ENCODE data around the gene HHIPL1. TPM values are rescaled to one million over a fixed set of nuclear protein-coding genes. Genes with fewer than 3 reads are reported as not detected.

The HHIPL1 gene
- total RNA-seq, 2 experiments from 2014 or later = 0.07 TPM; not detected in 1

GRCh38 chr14:99674776-99675381, 29.9 kb downstream of the HHIPL1 start:
- POLR2A ChIA-PET = no interaction called here
- ATAC-seq (no peak), DNase-seq (no peak)
- intact Hi-C loops (cut with DNase I, micrococcal nuclease) = no loop called here
- no peak overlapping the region for H3K4me3 Mint-ChIP-seq
- no peak overlapping the region for H3K27ac Mint-ChIP-seq
- H3K4me1 Mint-ChIP-seq = no peaks in the 10 kb centered on the region
- peaks cover 5% of the 10 kb centered on the region for H3K27me3 Mint-ChIP-seq
- CTCF ChIA-PET = no interaction called here
- no peaks in the 10 kb centered on the region for H3K36me3 Mint-ChIP-seq (ENCODE audit: low read depth)
- peaks cover 5% of the 10 kb centered on the region for H3K9me3 Mint-ChIP-seq (ENCODE audit: low read depth)

DNA sequence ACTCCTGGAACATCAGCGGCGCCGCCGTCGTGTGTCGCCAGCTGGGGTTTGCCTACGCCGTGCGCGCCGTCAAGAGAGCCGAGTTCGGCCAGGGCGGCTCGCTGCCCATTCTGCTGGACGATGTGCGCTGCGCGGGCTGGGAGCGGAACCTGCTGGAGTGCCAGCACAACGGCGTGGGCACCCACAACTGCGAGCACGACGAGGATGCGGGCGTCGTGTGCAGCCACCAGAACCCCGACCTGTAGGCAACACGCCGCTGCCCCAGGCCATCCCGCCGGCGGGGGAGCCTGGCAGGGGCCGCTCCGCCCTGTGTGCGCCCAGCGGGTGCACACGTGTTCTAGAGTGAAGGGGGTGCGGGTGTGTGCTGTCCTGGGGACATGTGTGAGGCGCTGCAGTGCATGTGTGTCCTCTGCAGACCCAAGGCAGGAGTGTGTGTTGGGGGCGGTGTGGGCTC, 30.5 kb downstream of the HHIPL1 start:
- H3K4me3 Mint-ChIP-seq = no peak overlapping the region
- ChIA-PET POLR2A (no interaction called here), CTCF (no interaction called here)
- H3K27me3 Mint-ChIP-seq = peaks cover 5% of the 10 kb centered on the region
- H3K4me1 Mint-ChIP-seq = no peaks in the 10 kb centered on the region
- no peaks in the 10 kb centered on the region for H3K36me3 Mint-ChIP-seq (ENCODE audit: low read depth)
- no peak overlapping the region for H3K27ac Mint-ChIP-seq
- DNase-seq (no peak), ATAC-seq (no peak)
- intact Hi-C loops (cut with DNase I, micrococcal nuclease) = no loop called here
- peaks cover 5% of the 10 kb centered on the region for H3K9me3 Mint-ChIP-seq (ENCODE audit: low read depth)

DNA sequence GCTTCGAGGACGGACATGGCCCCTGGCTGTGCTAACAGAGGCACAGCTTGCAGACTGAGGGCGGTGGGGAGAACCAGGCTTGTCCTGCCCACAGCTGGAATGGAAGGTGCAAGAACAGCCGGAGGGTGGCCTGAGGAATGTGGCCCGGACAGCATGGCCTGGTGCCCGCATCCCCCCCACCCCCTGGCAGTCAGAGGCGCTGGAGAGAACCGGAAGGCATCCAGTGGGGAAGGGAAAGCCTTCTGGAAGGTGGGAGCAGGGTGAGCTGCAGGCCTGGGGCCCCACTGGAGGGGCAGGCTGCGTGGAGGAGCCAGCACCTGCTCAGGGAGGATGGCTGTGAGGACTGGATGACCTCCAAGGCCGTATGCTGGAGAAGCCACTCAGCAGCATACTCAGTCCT, 31.0 kb downstream of the HHIPL1 start:
- no peaks in the 10 kb centered on the region for H3K36me3 Mint-ChIP-seq (ENCODE audit: low read depth)
- H3K27ac Mint-ChIP-seq = no peak overlapping the region
- peaks cover 5% of the 10 kb centered on the region for H3K27me3 Mint-ChIP-seq
- POLR2A ChIA-PET = no interaction called here
- CTCF ChIA-PET = no interaction called here
- ATAC-seq (no peak), DNase-seq (no peak)
- no peak overlapping the region for H3K4me3 Mint-ChIP-seq
- no peaks in the 10 kb centered on the region for H3K4me1 Mint-ChIP-seq
- intact Hi-C loops (cut with DNase I, micrococcal nuclease) = no loop called here
- peaks cover 5% of the 10 kb centered on the region for H3K9me3 Mint-ChIP-seq (ENCODE audit: low read depth)

DNA sequence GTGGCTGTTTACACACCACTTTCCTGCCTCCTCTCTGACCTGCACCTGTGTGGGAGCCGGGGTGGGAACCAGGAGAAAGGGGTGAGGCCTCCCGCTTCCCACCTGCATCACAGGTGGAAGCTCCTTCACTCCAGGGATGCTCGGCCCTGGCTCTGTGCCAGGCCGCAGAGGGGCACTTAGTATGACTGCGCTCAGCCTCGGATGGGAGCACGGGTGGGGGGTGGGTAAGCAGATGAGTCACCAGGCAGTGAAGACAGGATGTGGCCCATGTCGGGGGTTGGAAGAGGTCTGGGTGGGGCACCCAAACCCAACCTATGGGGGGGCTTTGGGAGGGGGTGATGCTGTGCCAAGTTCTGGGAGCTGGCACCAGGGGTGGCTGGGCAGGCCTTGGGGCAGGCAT, 31.7 kb downstream of the HHIPL1 start:
- CTCF ChIA-PET = interaction anchor here (0.7 to 1.4 kb wide), 2 partner anchors 11 to 212 kb away, joined by 3 read pairs; no protein-coding TSS in a partner anchor
- no peaks in the 10 kb centered on the region for H3K36me3 Mint-ChIP-seq (ENCODE audit: low read depth)
- H3K4me1 Mint-ChIP-seq = no peaks in the 10 kb centered on the region
- POLR2A ChIA-PET = no interaction called here
- ATAC-seq (no peak), DNase-seq (no peak)
- peaks cover 2% of the 10 kb centered on the region for H3K27me3 Mint-ChIP-seq
- intact Hi-C loops (cut with DNase I, micrococcal nuclease) = no loop called here
- H3K27ac Mint-ChIP-seq = no peak overlapping the region
- peaks cover 5% of the 10 kb centered on the region for H3K9me3 Mint-ChIP-seq (ENCODE audit: low read depth)
- H3K4me3 Mint-ChIP-seq = no peak overlapping the region

- Mint-ChIP-seq H3K4me3 (no peak overlapping the region), H3K9me3 (ENCODE audit: low read depth) (peaks cover 5% of the 10 kb centered on the region), H3K4me1 (no peaks in the 10 kb centered on the region), H3K36me3 (ENCODE audit: low read depth) (no peaks in the 10 kb centered on the region), H3K27ac (no peak overlapping the region), H3K27me3 (peaks cover 2% of the 10 kb centered on the region)
- CTCF ChIA-PET = interaction anchor here (0.7 to 1.4 kb wide), 3 partner anchors 10 to 211 kb away, joined by 3 read pairs; no protein-coding TSS in a partner anchor
- ATAC-seq = no peak
- POLR2A ChIA-PET = no interaction called here
- DNase-seq = no peak
- intact Hi-C loops (cut with DNase I, micrococcal nuclease) = no loop called here
Measured at GRCh38 chr14:99677231-99678140, 32.6 kb downstream of the HHIPL1 start.

GRCh38 chr14:99678198-99678597, 33.3 kb downstream of the HHIPL1 start:
- ATAC-seq (no peak), DNase-seq (no peak)
- no peak overlapping the region for H3K27ac Mint-ChIP-seq
- peaks cover 2% of the 10 kb centered on the region for H3K27me3 Mint-ChIP-seq
- intact Hi-C loops (cut with DNase I, micrococcal nuclease) = no loop called here
- no peaks in the 10 kb centered on the region for H3K36me3 Mint-ChIP-seq (ENCODE audit: low read depth)
- ChIA-PET CTCF (interaction anchor here (1.2 to 1.4 kb wide), 2 partner anchors 9 to 52 kb away, joined by 3 read pairs; no protein-coding TSS in a partner anchor), POLR2A (no interaction called here)
- H3K4me1 Mint-ChIP-seq = peaks cover 2% of the 10 kb centered on the region
- H3K4me3 Mint-ChIP-seq = no peak overlapping the region
- peaks cover 5% of the 10 kb centered on the region for H3K9me3 Mint-ChIP-seq (ENCODE audit: low read depth)

DNA sequence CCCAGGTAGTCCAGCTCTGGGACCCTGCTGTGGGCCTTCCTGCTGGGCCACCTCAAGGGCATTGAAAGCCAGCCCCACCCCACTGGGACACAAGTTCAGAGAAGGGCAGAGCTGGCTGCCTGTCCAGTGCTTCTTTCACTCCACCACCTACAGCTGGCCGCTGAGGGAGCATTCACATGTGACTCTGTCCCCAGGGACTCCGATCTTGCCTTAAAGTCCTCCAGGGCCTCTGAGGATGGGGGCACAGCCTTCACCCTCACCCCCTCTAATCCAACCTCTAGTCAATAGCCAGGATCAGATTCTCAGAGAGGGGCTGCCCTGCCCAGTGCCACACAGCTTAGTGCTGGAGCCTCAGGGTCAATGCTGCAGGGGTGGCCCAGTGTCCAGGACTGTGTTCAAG, 34.2 kb downstream of the HHIPL1 start:
- H3K27ac Mint-ChIP-seq = no peak overlapping the region
- peaks cover under 1% of the 10 kb centered on the region for H3K27me3 Mint-ChIP-seq
- ChIA-PET POLR2A (no interaction called here), CTCF (no interaction called here)
- ATAC-seq = no peak
- peaks cover 5% of the 10 kb centered on the region for H3K9me3 Mint-ChIP-seq (ENCODE audit: low read depth)
- intact Hi-C loops (cut with DNase I, micrococcal nuclease) = no loop called here
- no peaks in the 10 kb centered on the region for H3K36me3 Mint-ChIP-seq (ENCODE audit: low read depth)
- no peak for DNase-seq
- no peak overlapping the region for H3K4me3 Mint-ChIP-seq
- H3K4me1 Mint-ChIP-seq = peaks cover 2% of the 10 kb centered on the region

GRCh38 chr14:99679543-99679942, 34.6 kb downstream of the HHIPL1 start:
- intact Hi-C loops (cut with DNase I, micrococcal nuclease) = no loop called here
- Mint-ChIP-seq H3K27me3 (no peaks in the 10 kb centered on the region), H3K27ac (no peak overlapping the region), H3K4me3 (no peak overlapping the region), H3K9me3 (ENCODE audit: low read depth) (peaks cover 5% of the 10 kb centered on the region), H3K36me3 (ENCODE audit: low read depth) (no peaks in the 10 kb centered on the region), H3K4me1 (peaks cover 2% of the 10 kb centered on the region)
- ChIA-PET CTCF (interaction anchor here (0.7 to 0.8 kb wide), 2 partner anchors 18 to 127 kb away, joined by 3 read pairs; no protein-coding TSS in a partner anchor), POLR2A (no interaction called here)
- ATAC-seq = no peak
- no peak for DNase-seq

DNA sequence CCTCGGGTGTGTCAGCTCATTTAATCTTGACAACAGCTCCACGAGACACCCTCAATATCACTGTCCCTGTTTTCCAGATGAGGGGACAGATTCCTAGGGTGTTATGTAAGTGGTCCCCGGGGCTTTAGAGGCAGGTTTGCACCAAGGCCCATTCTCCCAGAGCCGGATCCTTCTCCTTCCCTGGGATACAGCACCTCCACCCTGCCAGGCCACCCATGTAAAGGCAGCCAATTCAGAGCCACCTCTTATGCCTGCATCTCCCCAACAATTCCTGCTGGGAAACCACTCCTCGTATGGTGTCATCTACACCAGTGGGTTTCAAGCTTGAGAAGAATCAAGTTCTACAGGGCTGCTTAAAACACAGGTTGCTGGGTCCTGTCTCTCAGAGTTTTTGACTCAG, 35.1 kb downstream of the HHIPL1 start:
- CTCF ChIA-PET = interaction anchor here (0.6 to 0.8 kb wide), 3 partner anchors 18 to 194 kb away, joined by 3 read pairs; no protein-coding TSS in a partner anchor
- intact Hi-C loops (cut with DNase I, micrococcal nuclease) = loop anchor here in 1 of 2 experiments (10.0 kb wide), 1 partner anchor 695 kb away; the partner anchor contains the start of gene WDR25
- Mint-ChIP-seq H3K9me3 (ENCODE audit: low read depth) (peaks cover 5% of the 10 kb centered on the region), H3K4me3 (no peak overlapping the region), H3K27ac (no peak overlapping the region), H3K4me1 (peaks cover 2% of the 10 kb centered on the region), H3K36me3 (ENCODE audit: low read depth) (no peaks in the 10 kb centered on the region), H3K27me3 (no peaks in the 10 kb centered on the region)
- ATAC-seq = no peak
- POLR2A ChIA-PET = no interaction called here
- DNase-seq = no peak

DNA sequence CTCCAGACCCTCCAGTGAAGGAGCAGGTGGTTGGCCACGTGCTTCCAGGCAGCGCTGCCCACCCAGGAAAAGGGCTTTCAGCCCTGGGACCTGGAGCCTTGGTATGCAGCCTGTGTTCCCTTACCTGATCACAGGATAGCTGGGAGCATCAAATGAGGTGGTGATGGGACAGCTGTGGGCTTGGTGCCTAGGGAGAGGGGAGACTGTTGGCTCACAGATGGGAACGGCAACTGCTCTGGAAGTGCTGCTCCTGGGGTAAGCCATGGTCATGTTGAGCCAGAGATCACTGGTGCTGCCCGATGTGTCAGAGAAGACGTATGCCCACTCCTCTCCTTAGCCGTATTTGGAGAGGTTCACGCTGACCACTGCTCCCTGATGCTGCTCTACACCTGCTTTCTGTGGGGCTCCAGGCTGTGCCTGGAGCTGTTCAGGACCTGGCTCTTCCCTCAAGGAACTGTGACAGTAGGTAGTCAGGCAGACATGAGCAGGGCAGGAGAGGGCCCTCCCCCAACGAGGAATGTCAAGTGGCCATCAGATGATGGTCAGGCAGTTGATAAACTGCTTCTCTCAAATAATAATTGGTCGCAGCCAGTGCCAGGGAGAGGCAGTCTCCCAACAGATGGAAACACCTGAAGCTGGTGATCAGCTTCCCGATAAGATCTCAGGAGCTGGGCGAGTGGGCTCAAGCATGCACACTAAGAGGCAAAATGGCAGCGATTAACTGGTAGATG, 36.3 kb downstream of the HHIPL1 start:
- H3K4me1 Mint-ChIP-seq = peaks cover 2% of the 10 kb centered on the region
- ChIA-PET CTCF (interaction anchor here (0.8 to 1.2 kb wide), 3 partner anchors 12 to 247 kb away, joined by 3 to 5 read pairs (median 3); no protein-coding TSS in a partner anchor), POLR2A (no interaction called here)
- DNase-seq (no peak), ATAC-seq (no peak)
- no peaks in the 10 kb centered on the region for H3K36me3 Mint-ChIP-seq (ENCODE audit: low read depth)
- H3K4me3 Mint-ChIP-seq = no peak overlapping the region
- intact Hi-C loops (cut with DNase I, micrococcal nuclease) = loop anchor here in 1 of 2 experiments (10.0 kb wide), 1 partner anchor 694 kb away; the partner anchor contains the start of gene WDR25
- no peak overlapping the region for H3K27ac Mint-ChIP-seq
- peaks cover 4% of the 10 kb centered on the region for H3K27me3 Mint-ChIP-seq
- peaks cover 5% of the 10 kb centered on the region for H3K9me3 Mint-ChIP-seq (ENCODE audit: low read depth)

DNA sequence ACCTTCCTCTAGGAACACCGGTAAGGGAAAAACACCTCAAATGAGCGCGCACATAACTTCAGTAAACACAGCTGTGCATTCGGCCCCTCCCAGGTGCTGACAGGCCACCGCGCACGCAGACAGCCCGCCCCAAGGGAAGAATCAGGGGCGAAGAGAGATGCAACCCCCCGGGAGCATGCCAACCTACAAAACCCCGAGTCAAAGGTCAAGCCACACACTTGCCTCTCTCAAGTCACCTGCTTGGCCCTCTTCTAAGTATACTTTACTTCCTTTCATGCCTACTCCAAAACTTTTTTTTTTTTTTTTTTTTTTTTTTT, 36.9 kb downstream of the HHIPL1 start:
- intact Hi-C loops (cut with DNase I, micrococcal nuclease) = loop anchor here (1.0 to 10.0 kb wide), 3 partner anchors 204 to 693 kb away; partner anchors contain the start of gene WDR25 (in 1 of the 2)
- POLR2A ChIA-PET = no interaction called here
- H3K4me3 Mint-ChIP-seq = no peak overlapping the region
- peaks cover 2% of the 10 kb centered on the region for H3K4me1 Mint-ChIP-seq
- no peak for ATAC-seq
- H3K9me3 Mint-ChIP-seq (ENCODE audit: low read depth) = peaks cover 5% of the 10 kb centered on the region
- H3K27me3 Mint-ChIP-seq = peaks cover 8% of the 10 kb centered on the region
- H3K36me3 Mint-ChIP-seq (ENCODE audit: low read depth) = no peaks in the 10 kb centered on the region
- CTCF ChIA-PET = interaction anchor here (0.8 to 1.2 kb wide), 3 partner anchors 13 to 248 kb away, joined by 3 to 5 read pairs (median 3); no protein-coding TSS in a partner anchor
- DNase-seq = no peak
- H3K27ac Mint-ChIP-seq = no peak overlapping the region
